SU-DHL-6 (cell line): ENCODE measurements around the gene CCM2.

Experiments used
- CTCF ChIP-seq: fragments of 200-600 bp; sonication (generic); IDR thresholded peaks from one replicate; pipeline ENCODE4 v1.5.1; 2017; ENCODE audit warnings: antibody characterized with exemption, mild to moderate bottlenecking, low read length, moderate library complexity; ENCODE audit not compliant: insufficient read depth, poor library complexity, severe bottlenecking
- EZH2phosphoT487 ChIP-seq: fragments of 200-600 bp; sonication (generic), shearing (Covaris generic); conservative IDR thresholded peaks from 2 replicates; pipeline ENCODE4 v1.6.1; 2018; ENCODE audit warnings: mild to moderate bottlenecking, antibody characterized with exemption, low read length, moderate library complexity, mixed read lengths

- no peak for TF ChIP-seq CTCF
- TF ChIP-seq EZH2phosphoT487: no peak
These were observed 20.9 kb downstream of the CCM2 start for GRCh38 chr7:45020915-45021314.
